ENCODE measurements around the gene HNRNPA0.

The HNRNPA0 gene

GRCh38 chr5:137750436-137750835, 3.7 kb downstream of the HNRNPA0 start:
- Histone ChIP-seq H3K27me3 (ENCODE audit: low read depth) (no peaks in the 10 kb centered on the region), H3K9me3 (no peaks in the 10 kb centered on the region), H3K4me1 (peaks cover 5% of the 10 kb centered on the region; the same call in 1 of the 2 replicates), H3K36me3 (replicated peaks) (peaks cover 26% of the 10 kb centered on the region), H3K4me3 (no peak overlapping the region)
- in situ Hi-C loops (cut with MboI; ENCODE audit: low sequenced_read_pairs) = loop anchor here (25.0 kb wide), 1 partner anchor 387 kb away; the partner anchor contains the start of gene NME5
- DNase-seq (ENCODE audit: low spot score in 2 of 2) = no peak

DNA sequence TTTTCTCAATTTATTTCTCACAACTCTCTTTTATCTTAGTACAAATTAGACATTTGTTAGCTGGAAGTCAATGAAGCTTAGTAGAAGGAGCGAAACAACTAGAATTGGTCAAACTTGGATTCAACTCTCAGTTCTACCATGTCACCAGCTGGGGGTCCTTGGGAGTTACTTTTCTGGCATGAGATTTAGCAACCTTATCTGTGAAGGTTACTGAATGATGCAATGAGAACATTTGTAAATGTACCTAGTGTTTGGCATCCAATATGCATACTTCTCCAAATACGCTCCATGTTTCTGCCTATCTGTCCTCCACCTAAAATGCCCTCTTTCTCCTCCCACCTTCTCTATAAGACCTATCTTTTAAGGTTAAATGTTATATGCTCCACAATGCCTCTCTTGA, 6.3 kb downstream of the HNRNPA0 start:
- H3K36me3 ChIP-seq (replicated peaks) = peaks cover 18% of the 10 kb centered on the region
- no peak for DNase-seq (ENCODE audit: low spot score in 2 of 2)
- H3K9me3 ChIP-seq = no peaks in the 10 kb centered on the region
- no peaks in the 10 kb centered on the region for H3K27me3 ChIP-seq (ENCODE audit: low read depth)
- no peak overlapping the region for H3K4me3 ChIP-seq
- in situ Hi-C loops (cut with MboI; ENCODE audit: low sequenced_read_pairs) = no loop called here
- no peaks in the 10 kb centered on the region for H3K4me1 ChIP-seq

DNA sequence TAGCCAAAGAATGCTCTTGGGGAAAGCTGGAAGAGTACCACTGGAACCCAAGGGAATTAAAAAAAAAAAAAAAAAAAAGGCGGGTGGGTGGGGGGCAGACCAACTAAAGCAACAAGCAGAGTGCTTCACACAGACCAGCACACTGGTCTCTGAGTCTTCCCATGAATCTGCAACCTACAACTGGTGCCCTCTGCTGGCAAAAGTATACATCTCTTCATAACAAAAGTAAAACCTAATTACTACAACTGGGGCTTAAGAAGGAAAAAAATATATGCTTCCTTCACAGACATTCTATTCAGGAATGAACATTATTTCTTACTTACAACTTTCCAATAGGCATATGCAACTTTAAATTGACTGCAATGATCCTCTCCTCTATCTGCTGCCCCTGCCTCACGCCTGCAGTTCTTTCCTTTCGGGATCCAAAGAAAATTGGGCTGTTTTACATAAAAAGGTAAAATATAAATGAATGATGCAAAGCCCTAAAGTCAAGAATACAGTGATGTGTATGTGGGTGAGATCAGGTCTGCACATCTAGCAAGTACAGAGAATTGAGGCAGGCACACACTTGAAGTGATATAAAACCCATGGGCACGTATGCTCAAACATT, 11.0 kb downstream of the HNRNPA0 start:
- H3K36me3 ChIP-seq (replicated peaks) = no peaks in the 10 kb centered on the region
- H3K9me3 ChIP-seq = no peaks in the 10 kb centered on the region
- no peaks in the 10 kb centered on the region for H3K4me1 ChIP-seq
- no peaks in the 10 kb centered on the region for H3K27me3 ChIP-seq (ENCODE audit: low read depth)
- no peak overlapping the region for H3K4me3 ChIP-seq
- DNase-seq (ENCODE audit: low spot score in 2 of 2) = peak; percentile 66 to 71
- in situ Hi-C loops (cut with MboI; ENCODE audit: low sequenced_read_pairs) = no loop called here

GRCh38 chr5:137741718-137742117, 12.4 kb downstream of the HNRNPA0 start:
- Histone ChIP-seq H3K27me3 (ENCODE audit: low read depth) (no peaks in the 10 kb centered on the region), H3K36me3 (replicated peaks) (no peaks in the 10 kb centered on the region), H3K4me3 (no peak overlapping the region), H3K4me1 (no peaks in the 10 kb centered on the region), H3K9me3 (no peaks in the 10 kb centered on the region)
- in situ Hi-C loops (cut with MboI; ENCODE audit: low sequenced_read_pairs) = no loop called here
- no peak for DNase-seq (ENCODE audit: low spot score in 2 of 2)

- DNase-seq (ENCODE audit: low spot score in 2 of 2) = no peak
- in situ Hi-C loops (cut with MboI; ENCODE audit: low sequenced_read_pairs) = no loop called here
- H3K36me3 ChIP-seq (replicated peaks) = no peaks in the 10 kb centered on the region
- no peak overlapping the region for H3K4me3 ChIP-seq
- H3K27me3 ChIP-seq (ENCODE audit: low read depth) = no peaks in the 10 kb centered on the region
- no peaks in the 10 kb centered on the region for H3K9me3 ChIP-seq
- H3K4me1 ChIP-seq = no peaks in the 10 kb centered on the region
These were observed 14.4 kb downstream of the HNRNPA0 start for GRCh38 chr5:137739737-137740136.

- H3K9me3 ChIP-seq = no peaks in the 10 kb centered on the region
- H3K4me3 ChIP-seq = no peak overlapping the region
- no peak for DNase-seq (ENCODE audit: low spot score in 2 of 2)
- in situ Hi-C loops (cut with MboI; ENCODE audit: low sequenced_read_pairs) = no loop called here
- H3K27me3 ChIP-seq (ENCODE audit: low read depth) = no peaks in the 10 kb centered on the region
- no peaks in the 10 kb centered on the region for H3K4me1 ChIP-seq
- no peaks in the 10 kb centered on the region for H3K36me3 ChIP-seq (replicated peaks)
These were observed 15.2 kb downstream of the HNRNPA0 start for GRCh38 chr5:137738947-137739346.

- Histone ChIP-seq H3K36me3 (replicated peaks) (no peaks in the 10 kb centered on the region), H3K4me3 (no peak overlapping the region), H3K9me3 (no peaks in the 10 kb centered on the region), H3K4me1 (no peaks in the 10 kb centered on the region), H3K27me3 (ENCODE audit: low read depth) (no peaks in the 10 kb centered on the region)
- no peak for DNase-seq (ENCODE audit: low spot score in 2 of 2)
- in situ Hi-C loops (cut with MboI; ENCODE audit: low sequenced_read_pairs) = no loop called here
These were observed 16.6 kb downstream of the HNRNPA0 start for GRCh38 chr5:137737349-137738131.

DNA sequence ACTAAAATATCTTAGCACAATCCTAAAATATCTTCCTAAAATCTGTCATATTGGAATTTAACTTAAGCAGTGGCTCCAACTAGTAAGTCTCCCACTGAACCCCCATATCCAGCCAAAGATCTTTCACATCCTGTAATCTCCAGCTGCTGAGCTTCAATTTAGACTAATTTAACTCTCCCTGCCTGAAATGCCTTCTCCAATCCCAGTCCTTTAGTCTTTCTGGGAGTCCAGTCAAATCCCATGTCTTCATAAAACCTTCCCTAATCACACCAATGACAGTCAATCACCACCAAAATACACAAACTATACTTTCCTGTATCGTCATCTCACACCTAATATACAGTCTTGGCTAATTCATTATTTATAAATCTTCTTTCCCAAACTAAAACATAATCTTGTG, 17.7 kb downstream of the HNRNPA0 start:
- H3K9me3 ChIP-seq = no peaks in the 10 kb centered on the region
- H3K27me3 ChIP-seq (ENCODE audit: low read depth) = peaks cover 3% of the 10 kb centered on the region; the same call in 1 of the 2 replicates
- DNase-seq (ENCODE audit: low spot score in 2 of 2) = no peak
- H3K36me3 ChIP-seq (replicated peaks) = no peaks in the 10 kb centered on the region
- H3K4me1 ChIP-seq = no peaks in the 10 kb centered on the region
- in situ Hi-C loops (cut with MboI; ENCODE audit: low sequenced_read_pairs) = no loop called here
- no peak overlapping the region for H3K4me3 ChIP-seq

GRCh38 chr5:137735555-137736284, 18.4 kb downstream of the HNRNPA0 start, which contains the start of gene KLHL3:
Gene KLHL3, minus strand, starts transcription at chr5:137736089. Its CDS starts 443 bp downstream, at chr5:137735646.
- H3K9me3 ChIP-seq = no peaks in the 10 kb centered on the region
- no peaks in the 10 kb centered on the region for H3K4me1 ChIP-seq
- H3K4me3 ChIP-seq = no peak within 1 kb of the TSS
- no peaks in the 10 kb centered on the region for H3K36me3 ChIP-seq (replicated peaks)
- in situ Hi-C loops (cut with MboI; ENCODE audit: low sequenced_read_pairs) = no loop called here
- H3K27me3 ChIP-seq (ENCODE audit: low read depth) = peaks cover 3% of the 10 kb centered on the region; the same call in 1 of the 2 replicates
- peak in 1 of 2 experiments; percentile 41 for DNase-seq (ENCODE audit: low spot score in 2 of 2)

GRCh38 chr5:137734962-137735554, 19.1 kb downstream of the HNRNPA0 start:
- no peaks in the 10 kb centered on the region for H3K36me3 ChIP-seq (replicated peaks)
- no peak for DNase-seq (ENCODE audit: low spot score in 2 of 2)
- H3K27me3 ChIP-seq (ENCODE audit: low read depth) = peaks cover 3% of the 10 kb centered on the region; the same call in 1 of the 2 replicates
- H3K4me1 ChIP-seq = no peaks in the 10 kb centered on the region
- H3K9me3 ChIP-seq = no peaks in the 10 kb centered on the region
- H3K4me3 ChIP-seq = no peak overlapping the region
- in situ Hi-C loops (cut with MboI; ENCODE audit: low sequenced_read_pairs) = no loop called here

GRCh38 chr5:137734331-137734730, 19.8 kb downstream of the HNRNPA0 start:
- H3K4me1 ChIP-seq = no peaks in the 10 kb centered on the region
- no peaks in the 10 kb centered on the region for H3K9me3 ChIP-seq
- peaks cover 3% of the 10 kb centered on the region; the same call in 1 of the 2 replicates for H3K27me3 ChIP-seq (ENCODE audit: low read depth)
- in situ Hi-C loops (cut with MboI; ENCODE audit: low sequenced_read_pairs) = no loop called here
- no peaks in the 10 kb centered on the region for H3K36me3 ChIP-seq (replicated peaks)
- H3K4me3 ChIP-seq = no peak overlapping the region
- no peak for DNase-seq (ENCODE audit: low spot score in 2 of 2)

DNA sequence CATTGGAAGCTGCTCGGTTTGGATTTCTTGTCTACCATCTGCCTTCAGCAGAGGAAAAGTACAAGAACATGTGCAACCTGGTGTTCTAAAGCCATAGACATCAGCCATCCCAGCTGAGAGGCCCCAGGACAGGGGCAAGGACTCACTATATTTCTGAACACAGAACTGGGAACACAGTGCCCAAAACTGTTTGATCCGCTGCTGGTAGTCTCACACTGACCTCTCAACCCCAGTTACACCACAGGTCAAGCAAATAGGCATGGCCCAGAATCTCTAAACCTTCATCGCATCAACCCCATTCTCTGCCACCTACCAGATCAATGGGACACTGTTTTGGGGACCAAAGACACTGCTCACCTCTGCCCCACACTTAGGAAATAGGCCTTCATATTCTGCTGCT, 20.2 kb downstream of the HNRNPA0 start:
- in situ Hi-C loops (cut with MboI; ENCODE audit: low sequenced_read_pairs) = no loop called here
- no peak overlapping the region for H3K4me3 ChIP-seq
- no peaks in the 10 kb centered on the region for H3K4me1 ChIP-seq
- no peaks in the 10 kb centered on the region for H3K9me3 ChIP-seq
- peaks cover 3% of the 10 kb centered on the region; the same call in 1 of the 2 replicates for H3K27me3 ChIP-seq (ENCODE audit: low read depth)
- DNase-seq (ENCODE audit: low spot score in 2 of 2) = no peak
- H3K36me3 ChIP-seq (replicated peaks) = no peaks in the 10 kb centered on the region

- H3K4me3 ChIP-seq = no peak overlapping the region
- no peak for DNase-seq (ENCODE audit: low spot score in 2 of 2)
- H3K27me3 ChIP-seq (ENCODE audit: low read depth) = peaks cover 3% of the 10 kb centered on the region; the same call in 1 of the 2 replicates
- H3K36me3 ChIP-seq (replicated peaks) = no peaks in the 10 kb centered on the region
- no peaks in the 10 kb centered on the region for H3K9me3 ChIP-seq
- no peaks in the 10 kb centered on the region for H3K4me1 ChIP-seq
- in situ Hi-C loops (cut with MboI; ENCODE audit: low sequenced_read_pairs) = no loop called here
These were observed 21.2 kb downstream of the HNRNPA0 start for GRCh38 chr5:137733006-137733405.

Measured in HAP-1 (cell line).